ENCODE data around the gene ZNF521. TPM values are rescaled to one million over a fixed set of nuclear protein-coding genes. Genes with fewer than 3 reads are reported as not detected.

ZNF521 gene
- polyA plus RNA-seq, 3 donors: 0.07 to 0.20 TPM; not detected in 1

DNA sequence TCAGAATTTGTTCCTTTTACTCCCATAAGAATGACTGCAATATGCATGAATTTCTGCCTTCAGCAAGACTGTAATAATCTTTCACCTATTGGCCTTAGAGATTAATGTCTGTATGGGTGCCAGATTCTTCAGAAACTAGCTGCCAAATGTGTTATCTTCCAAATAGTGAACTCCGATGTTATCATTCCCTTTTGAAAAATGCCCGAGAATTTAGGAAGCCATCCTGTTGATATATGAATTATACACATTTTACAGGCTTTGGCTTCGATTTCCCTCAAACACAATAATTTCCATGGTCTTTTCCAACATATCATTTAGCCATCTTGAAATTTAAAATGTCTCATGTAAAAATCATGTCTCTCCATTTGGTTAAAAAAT is 101.5 kb downstream of the ZNF521 start:
- Histone ChIP-seq H3K4me3 (replicated peaks in 1 of 3; ENCODE audit: low read depth in 2 of 3, low read length in 3 of 3) (no peak overlapping the region), H3K27me3 (ENCODE audit: control insufficient read depth in 2 of 2, insufficient read depth in 2 of 2, low read length in 2 of 2) (no peaks in the 10 kb centered on the region), H3K9ac (ENCODE audit: insufficient read depth, low read length, poor library complexity, severe bottlenecking) (no peak overlapping the region), H3K36me3 (replicated peaks in 1 of 2; ENCODE audit: control insufficient read depth in 1 of 2, insufficient read depth in 2 of 2, low read length in 2 of 2) (no peaks in the 10 kb centered on the region), H3K79me2 (ENCODE audit: insufficient read depth, low read length) (no peaks in the 10 kb centered on the region), H4K20me1 (ENCODE audit: insufficient read depth, low read length) (no peaks in the 10 kb centered on the region), H3K4me1 (ENCODE audit: control insufficient read depth in 1 of 2, insufficient read depth in 2 of 2, low read length in 2 of 2) (no peaks in the 10 kb centered on the region), H2AFZ (ENCODE audit: insufficient read depth, low read depth, low read length, poor library complexity, severe bottlenecking) (no peak overlapping the region), H3K27ac (ENCODE audit: low read depth in 1 of 2, low read length in 2 of 2) (no peak overlapping the region), H3K9me3 (replicated peaks in 1 of 2; ENCODE audit: control insufficient read depth in 1 of 2, insufficient read depth in 1 of 2, low read length in 2 of 2) (no peaks in the 10 kb centered on the region), H3K4me2 (replicated peaks; ENCODE audit: extremely low read depth, low read length, poor library complexity, severe bottlenecking) (no peak overlapping the region)
- Mint-ChIP-seq H3K27me3 (ENCODE audit: low read depth in 3 of 3) (no peaks in the 10 kb centered on the region), H3K36me3 (no peaks in the 10 kb centered on the region), H3K9me3 (no peaks in the 10 kb centered on the region), H3K4me1 (peaks cover 6% of the 10 kb centered on the region), H3K4me3 (no peak overlapping the region), H3K27ac (no peak overlapping the region)
- TF ChIP-seq, protein P1, sequence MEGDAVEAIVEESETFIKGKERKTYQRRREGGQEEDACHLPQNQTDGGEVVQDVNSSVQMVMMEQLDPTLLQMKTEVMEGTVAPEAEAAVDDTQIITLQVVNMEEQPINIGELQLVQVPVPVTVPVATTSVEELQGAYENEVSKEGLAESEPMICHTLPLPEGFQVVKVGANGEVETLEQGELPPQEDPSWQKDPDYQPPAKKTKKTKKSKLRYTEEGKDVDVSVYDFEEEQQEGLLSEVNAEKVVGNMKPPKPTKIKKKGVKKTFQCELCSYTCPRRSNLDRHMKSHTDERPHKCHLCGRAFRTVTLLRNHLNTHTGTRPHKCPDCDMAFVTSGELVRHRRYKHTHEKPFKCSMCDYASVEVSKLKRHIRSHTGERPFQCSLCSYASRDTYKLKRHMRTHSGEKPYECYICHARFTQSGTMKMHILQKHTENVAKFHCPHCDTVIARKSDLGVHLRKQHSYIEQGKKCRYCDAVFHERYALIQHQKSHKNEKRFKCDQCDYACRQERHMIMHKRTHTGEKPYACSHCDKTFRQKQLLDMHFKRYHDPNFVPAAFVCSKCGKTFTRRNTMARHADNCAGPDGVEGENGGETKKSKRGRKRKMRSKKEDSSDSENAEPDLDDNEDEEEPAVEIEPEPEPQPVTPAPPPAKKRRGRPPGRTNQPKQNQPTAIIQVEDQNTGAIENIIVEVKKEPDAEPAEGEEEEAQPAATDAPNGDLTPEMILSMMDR (IDR thresholded peaks at IDR 0.05): no peak
- no peak for DNase-seq
- WGBS (ENCODE audit: insufficient coverage): no CpG with 5 or more reads among the region's 3 CpGs
- intact Hi-C loops (cut with micrococcal nuclease): no loop called here

DNA sequence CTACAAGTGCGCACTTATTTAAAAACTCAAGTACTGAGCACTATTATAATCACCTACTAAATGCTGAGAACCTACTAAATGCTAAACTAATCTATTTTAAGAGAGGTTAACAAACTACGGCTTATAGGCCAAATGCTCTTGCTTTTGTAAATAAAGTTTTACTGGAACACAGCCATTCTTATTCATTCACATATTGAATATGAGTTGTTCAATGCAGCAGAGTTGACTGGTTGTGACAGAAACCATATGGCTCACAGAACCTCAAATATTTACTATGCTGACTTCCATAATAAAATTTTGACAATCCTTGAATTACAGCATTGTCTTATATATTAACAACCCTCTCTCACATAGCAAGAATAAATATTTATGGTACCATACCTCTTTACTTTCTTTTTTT is 103.2 kb downstream of the ZNF521 start:
- Mint-ChIP-seq H3K9me3 (no peaks in the 10 kb centered on the region), H3K36me3 (no peaks in the 10 kb centered on the region), H3K4me3 (no peak overlapping the region), H3K4me1 (peaks cover 12% of the 10 kb centered on the region), H3K27me3 (ENCODE audit: low read depth in 3 of 3) (no peaks in the 10 kb centered on the region), H3K27ac (no peak overlapping the region)
- Histone ChIP-seq H3K4me1 (ENCODE audit: control insufficient read depth in 1 of 2, insufficient read depth in 2 of 2, low read length in 2 of 2) (no peaks in the 10 kb centered on the region), H3K36me3 (replicated peaks in 1 of 2; ENCODE audit: control insufficient read depth in 1 of 2, insufficient read depth in 2 of 2, low read length in 2 of 2) (no peaks in the 10 kb centered on the region), H3K4me3 (replicated peaks in 1 of 3; ENCODE audit: low read depth in 2 of 3, low read length in 3 of 3) (no peak overlapping the region), H3K9me3 (replicated peaks in 1 of 2; ENCODE audit: control insufficient read depth in 1 of 2, insufficient read depth in 1 of 2, low read length in 2 of 2) (no peaks in the 10 kb centered on the region), H4K20me1 (ENCODE audit: insufficient read depth, low read length) (no peaks in the 10 kb centered on the region), H3K9ac (ENCODE audit: insufficient read depth, low read length, poor library complexity, severe bottlenecking) (no peak overlapping the region), H3K79me2 (ENCODE audit: insufficient read depth, low read length) (no peaks in the 10 kb centered on the region), H3K4me2 (replicated peaks; ENCODE audit: extremely low read depth, low read length, poor library complexity, severe bottlenecking) (no peak overlapping the region), H3K27me3 (ENCODE audit: control insufficient read depth in 2 of 2, insufficient read depth in 2 of 2, low read length in 2 of 2) (no peaks in the 10 kb centered on the region), H2AFZ (ENCODE audit: insufficient read depth, low read depth, low read length, poor library complexity, severe bottlenecking) (no peak overlapping the region), H3K27ac (ENCODE audit: low read depth in 1 of 2, low read length in 2 of 2) (no peak overlapping the region)
- no peak for DNase-seq
- no CpG with 5 or more reads among the region's 2 CpGs for WGBS (ENCODE audit: insufficient coverage)
- TF ChIP-seq, protein P1 (IDR thresholded peaks at IDR 0.05): no peak
- intact Hi-C loops (cut with micrococcal nuclease): no loop called here

Measured in CD14-positive monocyte (primary cell).